ENCODE measurements around the gene SFMBT2. TPM values are rescaled to one million over a fixed set of nuclear protein-coding genes. Genes with fewer than 3 reads are reported as not detected.

SFMBT2 gene
- total RNA-seq, 1 donor: 2.0 TPM

DNA sequence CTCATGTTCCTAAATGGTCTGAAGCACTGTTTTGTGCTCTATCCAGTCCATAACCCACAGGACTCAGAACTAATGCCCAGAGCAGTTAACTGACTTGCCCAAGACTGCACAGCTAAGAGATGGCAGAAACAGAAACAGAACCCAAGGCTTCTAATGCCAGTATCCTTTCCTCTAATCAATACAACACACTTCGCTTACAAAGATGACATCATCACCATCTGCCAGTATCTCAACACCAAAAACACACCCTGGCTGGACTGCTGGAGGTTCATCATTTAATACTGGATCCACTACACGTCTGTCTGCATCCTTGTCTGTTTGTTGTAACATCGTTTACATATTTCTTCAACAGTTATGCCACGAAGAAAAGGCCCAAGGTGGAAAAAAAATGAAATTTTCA lies 165.3 kb downstream of the SFMBT2 start:
- TF ChIP-seq, protein P1, sequence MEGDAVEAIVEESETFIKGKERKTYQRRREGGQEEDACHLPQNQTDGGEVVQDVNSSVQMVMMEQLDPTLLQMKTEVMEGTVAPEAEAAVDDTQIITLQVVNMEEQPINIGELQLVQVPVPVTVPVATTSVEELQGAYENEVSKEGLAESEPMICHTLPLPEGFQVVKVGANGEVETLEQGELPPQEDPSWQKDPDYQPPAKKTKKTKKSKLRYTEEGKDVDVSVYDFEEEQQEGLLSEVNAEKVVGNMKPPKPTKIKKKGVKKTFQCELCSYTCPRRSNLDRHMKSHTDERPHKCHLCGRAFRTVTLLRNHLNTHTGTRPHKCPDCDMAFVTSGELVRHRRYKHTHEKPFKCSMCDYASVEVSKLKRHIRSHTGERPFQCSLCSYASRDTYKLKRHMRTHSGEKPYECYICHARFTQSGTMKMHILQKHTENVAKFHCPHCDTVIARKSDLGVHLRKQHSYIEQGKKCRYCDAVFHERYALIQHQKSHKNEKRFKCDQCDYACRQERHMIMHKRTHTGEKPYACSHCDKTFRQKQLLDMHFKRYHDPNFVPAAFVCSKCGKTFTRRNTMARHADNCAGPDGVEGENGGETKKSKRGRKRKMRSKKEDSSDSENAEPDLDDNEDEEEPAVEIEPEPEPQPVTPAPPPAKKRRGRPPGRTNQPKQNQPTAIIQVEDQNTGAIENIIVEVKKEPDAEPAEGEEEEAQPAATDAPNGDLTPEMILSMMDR (IDR thresholded peaks at IDR 0.05; ENCODE audit: insufficient read depth, low read length): no peak
- H3K4me3 ChIP-seq (ENCODE audit: low read depth, low read length): no peak overlapping the region
- DNase-seq (ENCODE audit: low read depth): no peak

GRCh38 chr10:7243873-7244272 lies 167.0 kb downstream of the SFMBT2 start:
- TF ChIP-seq, protein P1 (IDR thresholded peaks at IDR 0.05; ENCODE audit: insufficient read depth, low read length): no peak
- DNase-seq (ENCODE audit: low read depth): no peak
- no peak overlapping the region for H3K4me3 ChIP-seq (ENCODE audit: low read depth, low read length)

GRCh38 chr10:7243139-7243538 lies 167.7 kb downstream of the SFMBT2 start:
- no peak overlapping the region for H3K4me3 ChIP-seq (ENCODE audit: low read depth, low read length)
- no peak for DNase-seq (ENCODE audit: low read depth)
- TF ChIP-seq, protein P1 (IDR thresholded peaks at IDR 0.05; ENCODE audit: insufficient read depth, low read length): no peak

DNA sequence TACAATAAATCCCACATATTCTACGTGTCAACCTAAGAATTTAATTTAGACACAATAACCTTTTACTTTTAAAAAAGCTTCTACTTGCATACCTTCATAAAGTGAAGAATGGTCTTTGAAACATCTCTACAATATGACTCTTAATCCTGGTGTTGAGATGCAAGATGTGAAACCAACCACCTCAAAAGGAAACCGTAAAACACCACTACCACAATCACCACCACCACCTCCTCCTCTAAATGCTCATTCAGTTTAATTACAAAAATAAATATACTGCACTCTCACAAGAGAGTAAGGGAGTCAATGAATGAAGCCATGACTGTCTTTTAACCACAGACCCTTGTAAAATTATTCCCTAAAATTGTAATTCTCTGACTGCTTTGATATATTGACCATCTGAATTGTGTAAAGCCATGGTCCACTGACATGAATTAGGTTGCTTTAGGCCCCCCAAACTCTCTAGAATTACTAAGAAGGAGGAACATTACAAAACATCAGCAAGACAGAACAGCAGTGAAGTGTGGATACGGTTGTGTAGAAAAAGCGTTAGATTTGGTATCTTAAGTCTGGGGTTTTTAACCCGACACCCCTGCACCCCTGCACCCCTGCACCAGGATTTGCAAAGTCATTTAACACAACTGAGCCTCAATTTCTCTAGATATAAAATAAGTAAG lies 171.4 kb downstream of the SFMBT2 start:
- TF ChIP-seq, protein P1 (IDR thresholded peaks at IDR 0.05; ENCODE audit: insufficient read depth, low read length): no peak
- DNase-seq (ENCODE audit: low read depth): no peak
- H3K4me3 ChIP-seq (ENCODE audit: low read depth, low read length): no peak overlapping the region

- TF ChIP-seq, protein P1 (IDR thresholded peaks at IDR 0.05; ENCODE audit: insufficient read depth, low read length): no peak
- DNase-seq (ENCODE audit: low read depth): no peak
- no peak overlapping the region for H3K4me3 ChIP-seq (ENCODE audit: low read depth, low read length)
Measured at GRCh38 chr10:7235376-7235775, 175.5 kb downstream of the SFMBT2 start.

DNA sequence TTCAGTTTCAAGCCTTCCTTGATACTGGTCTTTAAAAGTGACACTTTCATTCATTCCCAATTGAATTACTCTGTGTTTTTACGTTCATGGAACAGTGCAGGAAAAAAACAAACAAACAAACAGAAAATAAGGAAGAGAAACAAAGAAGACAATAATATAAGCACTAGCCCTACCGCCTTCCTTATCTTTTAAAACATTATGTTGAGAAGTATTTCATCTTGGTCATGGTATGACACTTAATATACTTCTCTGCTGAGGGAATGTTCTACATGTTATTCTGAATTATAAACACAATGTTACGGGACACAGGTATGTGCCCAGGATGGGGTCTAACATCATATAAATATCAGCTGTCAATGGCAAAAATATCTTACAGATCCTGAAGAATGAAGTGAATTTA lies 176.7 kb downstream of the SFMBT2 start:
- DNase-seq (ENCODE audit: low read depth): no peak
- no peak overlapping the region for H3K4me3 ChIP-seq (ENCODE audit: low read depth, low read length)
- TF ChIP-seq, protein P1 (IDR thresholded peaks at IDR 0.05; ENCODE audit: insufficient read depth, low read length): no peak
